HCT116 (cell line): ENCODE measurements around the gene SYT3. TPM values are rescaled to one million over a fixed set of nuclear protein-coding genes. Genes with fewer than 3 reads are reported as not detected.

Source experiments
- ATAC-seq: fragments of 200-7000 bp; cut with Tn5 transposase; 2 replicates; pipeline ENCODE4 v1.9.1; 2020; ENCODE audit warnings: mild to moderate bottlenecking, moderate library complexity
- BruUV-seq: library from RNA; stranded (reverse); fragments of 400-500 nt; replicated peaks from 2 replicates; lab custom pipeline; 2021; lab: Mats Ljungman, UMichigan
- CTCF ChIA-PET: fragments of 300-600 bp; sonication (Branson Sonifier 250); formaldehyde crosslinking; loops from one replicate; lab custom pipeline; 2021; ENCODE audit warnings: antibody characterized with exemption; lab: Charles Lee
- POLR2A ChIA-PET: fragments of 300-600, 350-600 bp; sonication (Branson Sonifier 250); formaldehyde crosslinking; loops from one replicate; lab custom pipeline; 2021; ENCODE audit warnings: antibody characterized with exemption; lab: Charles Lee
- RAD21 ChIA-PET, 2 experiments: fragments of 300-600 bp; sonication (Branson Sonifier 250); formaldehyde crosslinking; loops; one replicate each; lab custom pipeline; 2023; ENCODE audit warnings: low total read pairs in 2 of 2; ENCODE audit not compliant: uncharacterized antibody in 2 of 2, unreplicated experiment in 2 of 2, low non-redundant PET in 1 of 2; lab: Charles Lee
- DNase-seq: peaks from one replicate; pipeline ENCODE4 v3.0.0-alpha.2; 2010; ENCODE audit warnings: low read depth, low spot score
- H2AFZ ChIP-seq: fragments of 200-600 bp; shearing (Covaris generic), sonication (generic); 2 replicates; pipeline ENCODE4 v1.6.1; 2017; ENCODE audit warnings: low read depth, mixed run types, mixed read lengths, antibody characterized with exemption, low read length; ENCODE audit not compliant: poor library complexity, severe bottlenecking
- H3K27ac ChIP-seq: 2 replicates; pipeline ENCODE4 v1.5.1; 2012; ENCODE audit warnings: low read depth, low read length
- H3K27me3 ChIP-seq: fragments of 200-600 bp; sonication (generic); 2 replicates; pipeline ENCODE4 v1.6.1; 2016; ENCODE audit warnings: mixed run types, low read length, mixed read lengths; ENCODE audit not compliant: insufficient read depth
- H3K36me3 ChIP-seq, 2 experiments: fragments of 200-500 bp in 1 of 2; fragments of 200-600 bp in 1 of 2; sonication (Bioruptor generic) in 1 of 2; sonication (generic) in 1 of 2; 2 replicates each; pipeline versions ENCODE4 v1.5.1 to v1.6.1; 2014 to 2016; ENCODE audit warnings: low read length in 2 of 2, inconsistent platforms in 1 of 2, mixed read lengths in 1 of 2, mixed run types in 1 of 2; ENCODE audit not compliant: insufficient read depth in 2 of 2, control insufficient read depth in 1 of 2
- H3K4me1 ChIP-seq, 2 experiments: fragments of 200-600 bp in 1 of 2; sonication (generic) in 1 of 2; 2 replicates each; pipeline versions ENCODE4 v1.5.1 to v1.6.1; 2012 to 2017; ENCODE audit warnings: low read length in 2 of 2, inconsistent platforms in 1 of 2, mild to moderate bottlenecking in 1 of 2, mixed read lengths in 1 of 2, mixed run types in 1 of 2, moderate library complexity in 1 of 2; ENCODE audit not compliant: insufficient read depth in 2 of 2, control insufficient read depth in 1 of 2
- H3K4me2 ChIP-seq: fragments of 200-600 bp; sonication (generic); 2 replicates; pipeline ENCODE4 v1.6.1; 2017; ENCODE audit warnings: mixed run types, low read length, mixed read lengths
- H3K4me3 ChIP-seq, 2 experiments: fragments of 200-600 bp in 1 of 2; sonication (generic) in 1 of 2; replicated peaks in 1 of 2; 2 replicates each; pipeline ENCODE4 v1.5.1; 2011 to 2016; ENCODE audit warnings: low read length in 2 of 2, control low read depth in 1 of 2, low read depth in 1 of 2, mild to moderate bottlenecking in 1 of 2, mixed read lengths in 1 of 2, mixed run types in 1 of 2
- H3K79me2 ChIP-seq: fragments of 200-600 bp; sonication (generic); 2 replicates; pipeline ENCODE4 v1.6.1; 2017; ENCODE audit warnings: mild to moderate bottlenecking, mixed run types, low read length, moderate library complexity, mixed read lengths; ENCODE audit not compliant: insufficient read depth
- H3K9ac ChIP-seq: fragments of 200-600 bp; sonication (generic); 2 replicates; pipeline ENCODE4 v1.6.1; 2016; ENCODE audit warnings: low read length, mixed read lengths
- H3K9me2 ChIP-seq: fragments of 200-600 bp; sonication (generic), shearing (Covaris generic); 2 replicates; pipeline ENCODE4 v1.6.1; 2017; ENCODE audit warnings: mixed run types, mild to moderate bottlenecking, moderate library complexity; ENCODE audit not compliant: insufficient read depth
- H3K9me3 ChIP-seq, 2 experiments: fragments of 200-500 bp in 1 of 2; fragments of 200-600 bp in 1 of 2; sonication (Bioruptor generic) in 1 of 2; sonication (generic) in 1 of 2; 2 replicates each; pipeline ENCODE4 v1.6.1; 2014 to 2017; ENCODE audit warnings: low read length in 2 of 2, mixed read lengths in 2 of 2, inconsistent platforms in 1 of 2, low read depth in 1 of 2, mild to moderate bottlenecking in 1 of 2, mixed run types in 1 of 2, moderate library complexity in 1 of 2; ENCODE audit not compliant: control insufficient read depth in 1 of 2, insufficient read depth in 1 of 2
- H4K20me1 ChIP-seq: fragments of 200-600 bp; sonication (generic), shearing (Covaris generic); 2 replicates; pipeline ENCODE4 v1.6.1; 2017; ENCODE audit warnings: mixed run types, mild to moderate bottlenecking, moderate library complexity; ENCODE audit not compliant: insufficient read depth
- CBX3 ChIP-seq: IDR thresholded peaks from 2 replicates; pipeline ENCODE4 v1.6.1; 2012; ENCODE audit warnings: low read depth
- CEBPB ChIP-seq: IDR thresholded peaks from 2 replicates; pipeline ENCODE4 v1.6.1; 2012; ENCODE audit warnings: low read depth
- CTCF ChIP-seq, 3 experiments: fragments of 200-600 bp in 1 of 3; sonication (generic) in 1 of 3; IDR thresholded peaks in 2 of 3; conservative IDR thresholded peaks in 1 of 3; 2 replicates each; pipeline ENCODE4 v1.5.1; 2012 to 2017; ENCODE audit warnings: low read depth in 2 of 3, low read length in 2 of 3, antibody characterized with exemption in 1 of 3, borderline replicate concordance in 1 of 3, control low read depth in 1 of 3, mild to moderate bottlenecking in 1 of 3, mixed read lengths in 1 of 3, mixed run types in 1 of 3, moderate library complexity in 1 of 3; ENCODE audit not compliant: insufficient read depth in 1 of 3
- ELF1 ChIP-seq: IDR thresholded peaks from 2 replicates; pipeline ENCODE4 v1.6.1; 2012; ENCODE audit warnings: low read depth, borderline replicate concordance
- EZH2 ChIP-seq: fragments of 200-600 bp; sonication (generic); IDR thresholded peaks from 2 replicates; pipeline ENCODE4 v1.6.1; 2017; ENCODE audit warnings: antibody characterized with exemption, mixed run types
- EZH2phosphoT487 ChIP-seq: fragments of 200-600 bp; IDR thresholded peaks from 2 replicates; pipeline ENCODE4 v1.6.1; 2018; ENCODE audit warnings: antibody characterized with exemption, borderline replicate concordance
- FOSL1 ChIP-seq: IDR thresholded peaks from 2 replicates; pipeline ENCODE4 v1.6.1; 2012; ENCODE audit warnings: low read depth
- JUND ChIP-seq: IDR thresholded peaks from 2 replicates; pipeline ENCODE4 v1.6.1; 2012
- POLR2AphosphoS5 ChIP-seq: IDR thresholded peaks from 2 replicates; pipeline ENCODE4 v1.6.1; 2011; ENCODE audit warnings: mild to moderate bottlenecking, low read depth, low read length, moderate library complexity
- SIN3A ChIP-seq: IDR thresholded peaks from 2 replicates; pipeline ENCODE4 v1.6.1; 2012; ENCODE audit warnings: low read depth
- SP1 ChIP-seq: IDR thresholded peaks from 2 replicates; pipeline ENCODE4 v1.6.1; 2012; ENCODE audit warnings: low read depth
- SRF ChIP-seq: IDR thresholded peaks from 2 replicates; pipeline ENCODE4 v1.6.1; 2012; ENCODE audit warnings: low read depth
- TCF7L2 ChIP-seq: IDR thresholded peaks from 2 replicates; pipeline ENCODE4 v1.7.0; 2011; ENCODE audit warnings: borderline replicate concordance, inconsistent platforms; ENCODE audit not compliant: insufficient read depth, insufficient read length; ENCODE audit errors: extremely low read depth
- ZNF274 ChIP-seq: fragments of 200-500 bp; sonication (Bioruptor generic); IDR thresholded peaks from 2 replicates; pipeline ENCODE4 v1.6.1; 2014; ENCODE audit warnings: mild to moderate bottlenecking, low read depth, low read length, inconsistent platforms
- intact Hi-C: fragments of 100-400 bp; cut with micrococcal nuclease; formaldehyde crosslinking; loops from 2 replicates; pipeline ENCODE4 v1.10.0; 2022
- total RNA-seq: library from RNA; stranded (reverse); gene quantifications from one replicate; pipeline ENCODE4 v1.2.1, GENCODE V29; 2021; ENCODE audit not compliant: unreplicated experiment
- TF ChIP-seq, protein P1 (sequence below): IDR thresholded peaks from 2 replicates; pipeline ENCODE4 v1.6.1; 2012

SYT3 gene
- total RNA-seq, 1 experiment from 2014 or later = 4.6 TPM

- ATAC-seq = no peak
- ChIA-PET CTCF (no interaction called here), RAD21 (no interaction called here), POLR2A (no interaction called here)
- no peaks in the 10 kb centered on the region for H3K4me1 ChIP-seq
- H3K9me3 ChIP-seq = peaks cover 4 to 7% of the 10 kb centered on the region in 2 experiments; a peak in 2 of 4 replicates
- BruUV-seq = no TSS peak
- H3K9ac ChIP-seq = no peak overlapping the region
- no peaks in the 10 kb centered on the region for H3K9me2 ChIP-seq
- no peaks in the 10 kb centered on the region for H4K20me1 ChIP-seq
- DNase-seq = no peak
- no peaks in the 10 kb centered on the region for H3K27me3 ChIP-seq
- H3K4me2 ChIP-seq = no peak overlapping the region
- H3K4me3 ChIP-seq = no peak overlapping the region
- no peak overlapping the region for H2AFZ ChIP-seq
- TF ChIP-seq EZH2phosphoT487 (no peak), EZH2 (no peak), SIN3A (no peak), ZNF274 (no peak), ELF1 (no peak), SP1 (no peak)
- TF ChIP-seq, protein P1, sequence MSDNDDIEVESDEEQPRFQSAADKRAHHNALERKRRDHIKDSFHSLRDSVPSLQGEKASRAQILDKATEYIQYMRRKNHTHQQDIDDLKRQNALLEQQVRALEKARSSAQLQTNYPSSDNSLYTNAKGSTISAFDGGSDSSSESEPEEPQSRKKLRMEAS = no peak
- no peaks in the 10 kb centered on the region for H3K36me3 ChIP-seq
- no peak overlapping the region for H3K27ac ChIP-seq
- H3K79me2 ChIP-seq = no peaks in the 10 kb centered on the region
- intact Hi-C loops = no loop called here
These were observed 10.5 kb downstream of the SYT3 start for GRCh38 chr19:50629194-50629593.

GRCh38 chr19:50628551-50628950, 11.1 kb downstream of the SYT3 start:
- no peak overlapping the region for H3K9ac ChIP-seq
- H3K4me3 ChIP-seq = no peak overlapping the region
- DNase-seq (no peak), ATAC-seq (no peak)
- no peaks in the 10 kb centered on the region for H3K36me3 ChIP-seq
- H3K27ac ChIP-seq = no peak overlapping the region
- no peak overlapping the region for H3K4me2 ChIP-seq
- ChIA-PET POLR2A (no interaction called here), CTCF (no interaction called here), RAD21 (no interaction called here)
- H3K27me3 ChIP-seq = no peaks in the 10 kb centered on the region
- TF ChIP-seq, protein P1 = no peak
- TF ChIP-seq SRF = no peak
- TF ChIP-seq ZNF274 = no peak
- no peak for TF ChIP-seq SP1
- TF ChIP-seq ELF1 = no peak
- TF ChIP-seq JUND = no peak
- TF ChIP-seq CBX3 = no peak
- no peak for TF ChIP-seq CEBPB
- no peak for TF ChIP-seq EZH2
- TF ChIP-seq CTCF (IDR thresholded peaks at IDR 0.05 in 2 of 3, conservative IDR thresholded peaks at IDR 0.05 in 1 of 3; ENCODE audit: borderline replicate concordance in 1 of 3, insufficient read depth in 1 of 3, low read depth in 2 of 3, low read length in 2 of 3) = no peak
- TF ChIP-seq POLR2AphosphoS5 = no peak
- no peak for TF ChIP-seq FOSL1
- no peak for TF ChIP-seq TCF7L2
- TF ChIP-seq EZH2phosphoT487 = no peak
- no peaks in the 10 kb centered on the region for H4K20me1 ChIP-seq
- no peaks in the 10 kb centered on the region for H3K79me2 ChIP-seq
- H3K9me3 ChIP-seq = peaks cover 0 to 4% of the 10 kb centered on the region in 2 experiments; a peak in 2 of 4 replicates
- no peaks in the 10 kb centered on the region for H3K9me2 ChIP-seq
- intact Hi-C loops = no loop called here
- no peak overlapping the region for H2AFZ ChIP-seq
- no peaks in the 10 kb centered on the region for H3K4me1 ChIP-seq
- BruUV-seq = no TSS peak
